ENCODE results near the gene INS. TPM values are rescaled to one million over a fixed set of nuclear protein-coding genes. Genes with fewer than 3 reads are reported as not detected.

INS gene
- total RNA-seq, 6 donors from 2014 or later = 0.67 TPM; not detected in 5

DNA sequence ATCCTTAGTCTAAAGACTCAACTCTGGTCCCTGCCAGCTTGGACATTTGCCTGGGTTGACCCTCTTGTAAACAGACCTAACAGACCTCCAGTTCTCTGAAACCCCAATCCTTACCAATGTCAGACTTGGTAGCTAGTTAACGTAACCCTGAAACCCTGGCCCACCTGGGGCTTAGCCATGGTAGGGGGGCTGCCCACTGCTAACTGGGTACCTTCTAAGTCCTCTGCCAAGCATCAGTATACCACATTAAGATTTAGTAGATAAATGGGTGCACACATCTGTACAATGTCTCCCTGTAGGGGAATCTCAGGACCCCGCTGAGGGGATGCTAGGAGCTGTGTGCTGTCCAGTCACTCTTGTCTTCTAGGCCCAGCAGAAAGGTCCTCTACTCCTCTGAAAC is 40.5 kb upstream of the INS start:
- TF ChIP-seq POLR2AphosphoS5 (IDR thresholded peaks at IDR 0.05) = no peak
- TF ChIP-seq, protein P1, sequence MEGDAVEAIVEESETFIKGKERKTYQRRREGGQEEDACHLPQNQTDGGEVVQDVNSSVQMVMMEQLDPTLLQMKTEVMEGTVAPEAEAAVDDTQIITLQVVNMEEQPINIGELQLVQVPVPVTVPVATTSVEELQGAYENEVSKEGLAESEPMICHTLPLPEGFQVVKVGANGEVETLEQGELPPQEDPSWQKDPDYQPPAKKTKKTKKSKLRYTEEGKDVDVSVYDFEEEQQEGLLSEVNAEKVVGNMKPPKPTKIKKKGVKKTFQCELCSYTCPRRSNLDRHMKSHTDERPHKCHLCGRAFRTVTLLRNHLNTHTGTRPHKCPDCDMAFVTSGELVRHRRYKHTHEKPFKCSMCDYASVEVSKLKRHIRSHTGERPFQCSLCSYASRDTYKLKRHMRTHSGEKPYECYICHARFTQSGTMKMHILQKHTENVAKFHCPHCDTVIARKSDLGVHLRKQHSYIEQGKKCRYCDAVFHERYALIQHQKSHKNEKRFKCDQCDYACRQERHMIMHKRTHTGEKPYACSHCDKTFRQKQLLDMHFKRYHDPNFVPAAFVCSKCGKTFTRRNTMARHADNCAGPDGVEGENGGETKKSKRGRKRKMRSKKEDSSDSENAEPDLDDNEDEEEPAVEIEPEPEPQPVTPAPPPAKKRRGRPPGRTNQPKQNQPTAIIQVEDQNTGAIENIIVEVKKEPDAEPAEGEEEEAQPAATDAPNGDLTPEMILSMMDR (IDR thresholded peaks at IDR 0.05) = no peak
- no peak for TF ChIP-seq EP300 (IDR thresholded peaks at IDR 0.05)
- no peak for TF ChIP-seq POLR2A (IDR thresholded peaks at IDR 0.05)
- DNase-seq (no peak), ATAC-seq (ENCODE audit: low FRiP score in 2 of 2) (no peak)
- no peaks in the 10 kb centered on the region for H3K27me3 ChIP-seq
- no peaks in the 10 kb centered on the region for H3K36me3 ChIP-seq
- no peak overlapping the region for H3K27ac ChIP-seq
- no peak overlapping the region for H3K4me3 ChIP-seq
- H3K4me1 ChIP-seq = peaks cover 0 to 14% (median 0%) of the 10 kb centered on the region in 4 donors
- H3K9me3 ChIP-seq = no peaks in the 10 kb centered on the region
- 0 to 90% methylated on average over 1 to 2 of the region's 2 CpGs for WGBS, 2 donors

- no peak for TF ChIP-seq EP300 (IDR thresholded peaks at IDR 0.05)
- no peak for TF ChIP-seq POLR2AphosphoS5 (IDR thresholded peaks at IDR 0.05)
- TF ChIP-seq POLR2A (IDR thresholded peaks at IDR 0.05) = no peak
- TF ChIP-seq, protein P1 (IDR thresholded peaks at IDR 0.05) = no peak
- 83 to 86% methylated on average over 1 of the region's 1 CpG for WGBS, 2 donors
Observed at GRCh38 chr11:2200957-2201519, 40.0 kb upstream of the INS start.

DNA sequence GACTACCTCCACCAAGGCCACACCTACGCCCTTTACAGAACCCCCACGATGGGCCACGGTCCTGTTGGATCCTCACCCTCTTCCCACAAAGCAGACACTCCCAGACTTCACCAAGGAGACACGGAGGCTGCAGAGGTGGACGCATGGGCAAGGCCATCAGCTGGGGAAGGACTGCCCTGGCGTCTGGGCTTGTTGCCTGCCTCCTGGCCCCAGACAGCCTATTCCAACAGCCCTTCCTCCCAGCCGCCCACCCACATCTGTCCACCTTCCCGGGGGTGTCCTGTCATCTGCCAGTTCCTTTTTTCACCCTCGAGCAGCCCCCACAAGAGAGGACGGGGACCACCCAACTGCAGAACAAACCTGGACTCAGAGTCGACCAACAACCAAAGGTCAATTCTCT is 39.5 kb upstream of the INS start:
- peaks cover 0 to 14% (median 0%) of the 10 kb centered on the region in 4 donors for H3K4me1 ChIP-seq
- no peak for ATAC-seq (ENCODE audit: low FRiP score in 2 of 2)
- H3K27ac ChIP-seq = no peak overlapping the region
- no peak overlapping the region for H3K4me3 ChIP-seq
- 90 to 91% methylated on average over 11 of the region's 11 CpGs for WGBS, 2 donors
- no peak for DNase-seq
- H3K9me3 ChIP-seq = no peaks in the 10 kb centered on the region
- no peaks in the 10 kb centered on the region for H3K36me3 ChIP-seq
- no peaks in the 10 kb centered on the region for H3K27me3 ChIP-seq
- TF ChIP-seq POLR2A (IDR thresholded peaks at IDR 0.05) = no peak
- TF ChIP-seq, protein P1 (IDR thresholded peaks at IDR 0.05) = no peak
- no peak for TF ChIP-seq POLR2AphosphoS5 (IDR thresholded peaks at IDR 0.05)
- TF ChIP-seq EP300 (IDR thresholded peaks at IDR 0.05) = no peak

More at GRCh38 chr11:2200957-2201519, 40.0 kb upstream of the INS start:
- no peaks in the 10 kb centered on the region for H3K36me3 ChIP-seq
- H3K4me3 ChIP-seq = no peak overlapping the region
- no peaks in the 10 kb centered on the region for H3K9me3 ChIP-seq
- no peaks in the 10 kb centered on the region for H3K27me3 ChIP-seq
- ATAC-seq (ENCODE audit: low FRiP score in 2 of 2) (no peak), DNase-seq (no peak)
- peaks cover 0 to 14% (median 0%) of the 10 kb centered on the region in 4 donors for H3K4me1 ChIP-seq
- H3K27ac ChIP-seq = no peak overlapping the region

DNA sequence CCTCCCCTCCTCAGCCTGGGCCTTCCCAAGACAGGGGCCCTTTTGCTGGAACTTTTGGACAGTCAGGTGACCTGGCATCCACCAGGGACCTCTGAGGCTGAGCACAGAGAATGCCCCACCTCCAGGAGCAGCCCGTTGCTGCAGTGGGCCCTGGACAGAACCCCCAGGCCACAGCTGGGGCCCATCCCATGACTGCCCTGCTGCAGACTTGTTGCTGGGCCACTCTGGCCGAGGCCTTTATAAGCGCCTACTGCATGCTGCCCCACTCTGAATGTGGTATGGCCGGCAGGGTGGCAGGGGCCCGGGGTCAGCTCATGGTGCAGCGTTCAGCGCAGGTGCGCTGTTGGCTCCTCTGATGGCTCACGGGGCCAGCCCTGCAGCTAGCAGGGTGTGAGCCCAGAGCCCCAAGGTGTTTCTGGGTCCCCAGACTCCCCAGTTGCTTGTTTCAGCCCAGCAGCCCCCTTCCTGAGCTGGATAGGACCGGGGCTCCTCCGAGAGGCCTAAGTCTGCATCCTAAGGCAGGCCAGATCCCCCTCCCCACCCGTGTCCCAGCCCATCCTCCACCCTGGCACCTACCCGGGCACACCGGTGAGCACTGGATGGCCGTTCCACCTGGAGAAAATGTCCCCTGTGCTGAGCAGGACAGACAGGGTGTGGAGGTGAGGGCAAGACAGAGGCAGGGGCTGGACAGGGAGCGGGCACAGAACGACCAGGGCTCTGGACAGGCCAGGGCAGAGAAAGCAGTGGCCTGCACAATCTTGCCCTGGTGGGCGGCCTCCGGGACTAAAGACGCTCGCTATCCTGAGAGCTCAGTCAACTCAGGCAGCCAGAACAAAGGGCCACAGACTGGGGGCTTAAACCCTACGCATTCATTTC is 38.7 kb upstream of the INS start:
- H3K36me3 ChIP-seq = no peaks in the 10 kb centered on the region
- TF ChIP-seq POLR2AphosphoS5 (IDR thresholded peaks at IDR 0.05) (no peak), EP300 (IDR thresholded peaks at IDR 0.05) (no peak), POLR2A (IDR thresholded peaks at IDR 0.05) (no peak)
- TF ChIP-seq, protein P1 (IDR thresholded peaks at IDR 0.05) = no peak
- ATAC-seq (ENCODE audit: low FRiP score in 2 of 2) (no peak), DNase-seq (peak in 1 of 2 donors; percentile 73)
- no peak overlapping the region for H3K4me3 ChIP-seq
- no peaks in the 10 kb centered on the region for H3K27me3 ChIP-seq
- 90 to 94% methylated on average over 11 to 21 of the region's 22 CpGs for WGBS, 2 donors
- H3K9me3 ChIP-seq = no peaks in the 10 kb centered on the region
- H3K27ac ChIP-seq = no peak overlapping the region
- peaks cover 0 to 18% (median 2%) of the 10 kb centered on the region in 4 donors for H3K4me1 ChIP-seq

Data from upper lobe of left lung (tissue), 6 donors.